Activated CD8-positive, alpha-beta T cell treated with anti-CD3 and anti-CD28 coated beads for 36 hours (primary cell): ENCODE measurements around the gene SLC19A3. TPM values are rescaled to one million over a fixed set of nuclear protein-coding genes. Genes with fewer than 3 reads are reported as not detected.

Source experiments
- ATAC-seq: fragments of 200-7000 bp; cut with Tn5 transposase; one replicate; pipeline ENCODE4 v1.10.0; 2021; ENCODE audit warnings: mild to moderate bottlenecking, moderate library complexity
- CTCF ChIA-PET: fragments of 350-600 bp; sonication (Branson Sonifier 250); formaldehyde crosslinking; loops from one replicate; lab custom pipeline; 2021; ENCODE audit warnings: antibody characterized with exemption; lab: Charles Lee
- POLR2A ChIA-PET: fragments of 350-600 bp; sonication (Branson Sonifier 250); formaldehyde crosslinking; loops from one replicate; lab custom pipeline; 2021; ENCODE audit warnings: antibody characterized with exemption; lab: Charles Lee
- DNase-seq: peaks from one replicate; pipeline ENCODE4 v3.0.0-alpha.2; 2020
- H3K27ac Mint-ChIP-seq: one replicate; pipeline ENCODE4 v1.8.0; 2021; ENCODE audit warnings: mild to moderate bottlenecking, mixed read lengths
- H3K27me3 Mint-ChIP-seq: one replicate; pipeline ENCODE4 v1.8.0; 2021; ENCODE audit warnings: mixed read lengths
- H3K36me3 Mint-ChIP-seq: one replicate; pipeline ENCODE4 v1.8.0; 2021; ENCODE audit warnings: low read depth, mixed read lengths
- H3K4me1 Mint-ChIP-seq: one replicate; pipeline ENCODE4 v1.8.0; 2021; ENCODE audit warnings: low read depth, mixed read lengths
- H3K4me3 Mint-ChIP-seq: one replicate; pipeline ENCODE4 v1.8.0; 2021; ENCODE audit warnings: mild to moderate bottlenecking, moderate library complexity, mixed read lengths
- H3K9me3 Mint-ChIP-seq: one replicate; pipeline ENCODE4 v1.8.0; 2021; ENCODE audit warnings: mixed read lengths
- intact Hi-C: fragments of 100-400 bp; cut with micrococcal nuclease; formaldehyde crosslinking; loops from one replicate; pipeline ENCODE4 v1.10.0; 2022
- total RNA-seq, 2 experiments: library from RNA; stranded (reverse); gene quantifications; one replicate each; pipeline ENCODE4 v1.2.3, GENCODE V29; 2021
- TF ChIP-seq, protein P1 (sequence below): fragments of 200-600 bp; IDR thresholded peaks from one replicate; pipeline ENCODE4 v1.8.0; 2022; ENCODE audit warnings: antibody characterized with exemption, mild to moderate bottlenecking

Gene SLC19A3
- total RNA-seq, 2 experiments from 2014 or later, result not detected

GRCh38 chr2:227716501-227716900, 1.3 kb downstream of the SLC19A3 start:
- H3K27me3 Mint-ChIP-seq, result peaks cover 11% of the 10 kb centered on the region

GRCh38 chr2:227713291-227713690, 4.5 kb downstream of the SLC19A3 start:
- no peak for DNase-seq
- no peak for ATAC-seq
- Mint-ChIP-seq H3K9me3 (no peaks in the 10 kb centered on the region), H3K4me3 (no peak overlapping the region), H3K27ac (no peak overlapping the region), H3K36me3 (no peaks in the 10 kb centered on the region), H3K27me3 (peaks cover 7% of the 10 kb centered on the region), H3K4me1 (no peaks in the 10 kb centered on the region)
- intact Hi-C loops, result no loop called here
- CTCF ChIA-PET, result interaction anchor here (0.9 kb wide), 1 partner anchor 55 kb away, joined by 3 read pairs; no protein-coding TSS in a partner anchor
- POLR2A ChIA-PET, result no interaction called here
- TF ChIP-seq, protein P1, sequence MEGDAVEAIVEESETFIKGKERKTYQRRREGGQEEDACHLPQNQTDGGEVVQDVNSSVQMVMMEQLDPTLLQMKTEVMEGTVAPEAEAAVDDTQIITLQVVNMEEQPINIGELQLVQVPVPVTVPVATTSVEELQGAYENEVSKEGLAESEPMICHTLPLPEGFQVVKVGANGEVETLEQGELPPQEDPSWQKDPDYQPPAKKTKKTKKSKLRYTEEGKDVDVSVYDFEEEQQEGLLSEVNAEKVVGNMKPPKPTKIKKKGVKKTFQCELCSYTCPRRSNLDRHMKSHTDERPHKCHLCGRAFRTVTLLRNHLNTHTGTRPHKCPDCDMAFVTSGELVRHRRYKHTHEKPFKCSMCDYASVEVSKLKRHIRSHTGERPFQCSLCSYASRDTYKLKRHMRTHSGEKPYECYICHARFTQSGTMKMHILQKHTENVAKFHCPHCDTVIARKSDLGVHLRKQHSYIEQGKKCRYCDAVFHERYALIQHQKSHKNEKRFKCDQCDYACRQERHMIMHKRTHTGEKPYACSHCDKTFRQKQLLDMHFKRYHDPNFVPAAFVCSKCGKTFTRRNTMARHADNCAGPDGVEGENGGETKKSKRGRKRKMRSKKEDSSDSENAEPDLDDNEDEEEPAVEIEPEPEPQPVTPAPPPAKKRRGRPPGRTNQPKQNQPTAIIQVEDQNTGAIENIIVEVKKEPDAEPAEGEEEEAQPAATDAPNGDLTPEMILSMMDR, result no peak

More at GRCh38 chr2:227716501-227716900, 1.3 kb downstream of the SLC19A3 start:
- no peak overlapping the region for H3K27ac Mint-ChIP-seq
- H3K9me3 Mint-ChIP-seq, result no peaks in the 10 kb centered on the region
- intact Hi-C loops, result no loop called here
- no peaks in the 10 kb centered on the region for H3K4me1 Mint-ChIP-seq
- TF ChIP-seq, protein P1, result no peak
- ChIA-PET POLR2A (no interaction called here), CTCF (interaction anchor here (1.1 kb wide), 1 partner anchor 49 kb away, joined by 4 read pairs; no protein-coding TSS in a partner anchor)
- H3K36me3 Mint-ChIP-seq, result no peaks in the 10 kb centered on the region
- H3K4me3 Mint-ChIP-seq, result no peak overlapping the region
- ATAC-seq (no peak), DNase-seq (no peak)

DNA sequence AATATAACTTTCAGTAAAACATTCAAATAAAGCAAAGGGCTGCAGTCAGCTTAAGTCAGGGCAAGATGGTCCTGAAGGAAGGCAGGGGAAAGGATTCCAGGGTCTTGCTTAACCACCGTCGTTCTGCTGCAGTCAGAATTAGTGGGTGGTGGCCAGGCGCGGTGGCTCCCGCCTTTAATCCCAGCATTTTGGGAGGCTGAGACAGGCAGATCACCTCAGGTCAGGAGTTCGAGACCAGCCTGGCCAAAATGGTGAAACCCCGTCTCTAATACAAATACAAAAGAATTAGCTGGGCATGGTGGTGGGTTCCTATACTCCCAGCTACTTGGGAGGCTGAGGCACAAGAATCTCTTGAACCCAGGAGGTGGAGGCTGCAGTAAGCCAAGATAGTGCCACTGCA, 6.8 kb downstream of the SLC19A3 start:
- Mint-ChIP-seq H3K27ac (no peak overlapping the region), H3K9me3 (no peaks in the 10 kb centered on the region), H3K4me3 (no peak overlapping the region), H3K4me1 (no peaks in the 10 kb centered on the region), H3K36me3 (no peaks in the 10 kb centered on the region), H3K27me3 (peaks cover 3% of the 10 kb centered on the region)
- ChIA-PET POLR2A (no interaction called here), CTCF (no interaction called here)
- TF ChIP-seq, protein P1, result no peak
- no peak for ATAC-seq
- no peak for DNase-seq
- intact Hi-C loops, result no loop called here

- POLR2A ChIA-PET, result no interaction called here
Measured at GRCh38 chr2:227707390-227707789, 10.4 kb downstream of the SLC19A3 start.

GRCh38 chr2:227706859-227707258, 11.0 kb downstream of the SLC19A3 start:
- Mint-ChIP-seq H3K4me3 (no peak overlapping the region), H3K27me3 (peaks cover 8% of the 10 kb centered on the region), H3K4me1 (no peaks in the 10 kb centered on the region), H3K27ac (no peak overlapping the region), H3K36me3 (no peaks in the 10 kb centered on the region), H3K9me3 (no peaks in the 10 kb centered on the region)
- ChIA-PET CTCF (no interaction called here), POLR2A (no interaction called here)
- intact Hi-C loops, result no loop called here
- ATAC-seq (no peak), DNase-seq (no peak)
- TF ChIP-seq, protein P1, result no peak

More at GRCh38 chr2:227707390-227707789, 10.4 kb downstream of the SLC19A3 start:
- TF ChIP-seq, protein P1, result no peak
- no peak for ATAC-seq
- DNase-seq, result no peak
- CTCF ChIA-PET, result interaction anchor here (0.6 kb wide), 1 partner anchor 46 kb away, joined by 3 read pairs; no protein-coding TSS in a partner anchor
- no peak overlapping the region for H3K27ac Mint-ChIP-seq
- no peaks in the 10 kb centered on the region for H3K4me1 Mint-ChIP-seq
- intact Hi-C loops, result no loop called here
- H3K36me3 Mint-ChIP-seq, result no peaks in the 10 kb centered on the region
- H3K9me3 Mint-ChIP-seq, result no peaks in the 10 kb centered on the region
- H3K27me3 Mint-ChIP-seq, result peaks cover 8% of the 10 kb centered on the region
- H3K4me3 Mint-ChIP-seq, result no peak overlapping the region
